Skin epidermis (tissue), 12 donors: ENCODE results near the gene CCDC9.
"Not testable (repeated sequence)": the region's sequence is repeated elsewhere in the genome, so short reads cannot be mapped to it uniquely, and the experiment has no call there.

ENCODE experiments used
- H3K27ac ChIP-seq, 21 experiments: fragments of 200-600 bp; sonication (generic) in 11 of 21; one replicate each; pipeline ENCODE4 v1.5.0; 2020; ENCODE audit warnings: mild to moderate bottlenecking in 3 of 21, inconsistent platforms in 2 of 21, moderate library complexity in 2 of 21
- H3K4me3 ChIP-seq, 7 experiments: fragments of 200-600 bp; sonication (generic) in 2 of 7; one replicate each; pipeline ENCODE4 v1.5.0; 2020; ENCODE audit warnings: inconsistent platforms in 2 of 7, mild to moderate bottlenecking in 2 of 7, moderate library complexity in 1 of 7

CCDC9 gene

GRCh38 chr19:47231215-47232054 lies 24.9 kb upstream of the CCDC9 start:
- peak overlapping the region in 20 of 21 experiments; percentile 39 to 98 (median 79) for H3K27ac ChIP-seq
- peak overlapping the region; percentile 65 to 99 (median 87) for H3K4me3 ChIP-seq

- Histone ChIP-seq H3K4me3 (peak overlapping the region in 6 of 7 experiments; percentile 65 to 99 (median 86)), H3K27ac (peak overlapping the region in 20 of 21 experiments; percentile 39 to 98 (median 78))
These were observed 23.7 kb upstream of the CCDC9 start for GRCh38 chr19:47232422-47233211.

- H3K4me3 ChIP-seq, result no peak overlapping the region
These were observed 20.2 kb upstream of the CCDC9 start for GRCh38 chr19:47236072-47236675.

GRCh38 chr19:47239152-47239551 lies 17.2 kb upstream of the CCDC9 start:
- peak overlapping the region in 4 of 21 experiments; percentile 16 to 51 (median 34) for H3K27ac ChIP-seq
- peak overlapping the region in 5 of 7 experiments; percentile 7 to 30 (median 24) for H3K4me3 ChIP-seq

More at GRCh38 chr19:47236072-47236675, 20.2 kb upstream of the CCDC9 start:
- no peak overlapping the region for H3K27ac ChIP-seq

- H3K27ac ChIP-seq, result peak overlapping the region in 3 of 21 experiments; percentile 16 to 51 (median 36)
- peak overlapping the region in 5 of 7 experiments; percentile 7 to 30 (median 24) for H3K4me3 ChIP-seq
These were observed 16.6 kb upstream of the CCDC9 start for GRCh38 chr19:47239610-47240296.

GRCh38 chr19:47240556-47240955 lies 15.8 kb upstream of the CCDC9 start:
- Histone ChIP-seq H3K4me3 (peak overlapping the region in 1 of 7 experiments; percentile 8), H3K27ac (no peak overlapping the region)

- peak overlapping the region in 1 of 21 experiments; percentile 17 for H3K27ac ChIP-seq
These were observed 15.1 kb upstream of the CCDC9 start for GRCh38 chr19:47240996-47241918.

GRCh38 chr19:47241919-47242577 lies 14.3 kb upstream of the CCDC9 start:
- no peak overlapping the region for H3K27ac ChIP-seq
- no peak overlapping the region for H3K4me3 ChIP-seq

More at GRCh38 chr19:47240996-47241918, 15.1 kb upstream of the CCDC9 start:
- no peak overlapping the region for H3K4me3 ChIP-seq

GRCh38 chr19:47243364-47243775 lies 13.0 kb upstream of the CCDC9 start:
- H3K27ac ChIP-seq, result peak overlapping the region in 9 of 21 experiments; percentile 2 to 67 (median 39)
- peak overlapping the region in 5 of 7 experiments; percentile 17 to 29 (median 26) for H3K4me3 ChIP-seq

- Histone ChIP-seq H3K4me3 (peak overlapping the region in 6 of 7 experiments; percentile 6 to 29 (median 26)), H3K27ac (peak overlapping the region in 13 of 21 experiments; percentile 2 to 70 (median 60))
These were observed 12.4 kb upstream of the CCDC9 start for GRCh38 chr19:47243776-47244547.

GRCh38 chr19:47247308-47247990 lies 8.9 kb upstream of the CCDC9 start:
- H3K4me3 ChIP-seq, result no peak overlapping the region
- no peak overlapping the region for H3K27ac ChIP-seq

- peak overlapping the region in 2 of 21 experiments; percentile 2 to 6 for H3K27ac ChIP-seq
These were observed 3.3 kb upstream of the CCDC9 start for GRCh38 chr19:47253016-47253415.

GRCh38 chr19:47253467-47253881 lies 2.9 kb upstream of the CCDC9 start:
- peak overlapping the region in 2 of 21 experiments; percentile 2 to 6 for H3K27ac ChIP-seq
- H3K4me3 ChIP-seq, result no peak overlapping the region

More at GRCh38 chr19:47253016-47253415, 3.3 kb upstream of the CCDC9 start:
- not testable (repeated sequence) for H3K4me3 ChIP-seq

- Histone ChIP-seq H3K4me3 (no peak overlapping the region), H3K27ac (peak overlapping the region in 1 of 21 experiments; percentile 6)
These were observed 2.4 kb upstream of the CCDC9 start for GRCh38 chr19:47253970-47254369.

GRCh38 chr19:47256693-47257410 lies 527 bp downstream of the CCDC9 start:
- peak overlapping the region; percentile 38 to 58 (median 45) for H3K4me3 ChIP-seq

More at GRCh38 chr19:47256693-47257410, 527 bp downstream of the CCDC9 start:
- peak overlapping the region; percentile 3 to 97 (median 92) for H3K27ac ChIP-seq
